ENCODE data around the gene RBM34.
"Not testable (repeated sequence)": the region's sequence is repeated elsewhere in the genome, so short reads cannot be mapped to it uniquely, and the experiment has no call there.

Gene RBM34

DNA sequence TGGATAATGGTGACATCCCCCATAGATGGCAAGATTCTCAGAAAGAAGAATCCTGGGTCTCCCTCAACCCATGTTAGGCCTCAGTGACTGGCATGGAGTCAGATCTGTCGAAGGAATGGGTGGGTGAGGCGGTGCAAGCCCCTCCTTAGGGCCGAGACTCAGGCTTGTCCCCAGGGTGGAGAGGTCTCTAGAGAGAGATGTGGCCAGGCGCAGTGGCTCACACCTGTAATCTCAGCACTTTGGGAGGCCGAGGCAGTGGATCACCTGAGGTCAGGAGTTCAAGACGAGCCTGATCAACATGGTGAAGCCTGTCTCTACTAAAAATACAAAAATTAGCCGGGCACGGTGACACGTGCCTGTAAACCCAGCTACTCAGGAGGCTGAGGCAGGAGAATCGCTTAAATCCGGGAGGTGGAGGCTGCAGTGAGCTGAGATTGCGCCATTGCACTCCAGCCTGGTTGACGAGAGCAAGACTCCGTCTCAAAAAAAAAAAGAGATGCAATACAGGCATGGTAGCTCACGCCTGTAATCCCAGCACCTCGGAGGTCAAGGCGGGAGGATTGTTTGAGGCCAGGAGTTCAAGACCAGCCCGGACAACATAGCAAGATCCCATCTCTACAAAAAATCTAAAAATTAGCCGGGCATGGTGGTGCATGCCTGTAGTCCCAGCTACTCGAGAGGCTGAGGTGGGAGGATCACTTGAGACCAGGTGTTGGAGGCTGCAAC lies 69.6 kb downstream of the RBM34 start:
- DNase-seq: not testable (repeated sequence)

DNA sequence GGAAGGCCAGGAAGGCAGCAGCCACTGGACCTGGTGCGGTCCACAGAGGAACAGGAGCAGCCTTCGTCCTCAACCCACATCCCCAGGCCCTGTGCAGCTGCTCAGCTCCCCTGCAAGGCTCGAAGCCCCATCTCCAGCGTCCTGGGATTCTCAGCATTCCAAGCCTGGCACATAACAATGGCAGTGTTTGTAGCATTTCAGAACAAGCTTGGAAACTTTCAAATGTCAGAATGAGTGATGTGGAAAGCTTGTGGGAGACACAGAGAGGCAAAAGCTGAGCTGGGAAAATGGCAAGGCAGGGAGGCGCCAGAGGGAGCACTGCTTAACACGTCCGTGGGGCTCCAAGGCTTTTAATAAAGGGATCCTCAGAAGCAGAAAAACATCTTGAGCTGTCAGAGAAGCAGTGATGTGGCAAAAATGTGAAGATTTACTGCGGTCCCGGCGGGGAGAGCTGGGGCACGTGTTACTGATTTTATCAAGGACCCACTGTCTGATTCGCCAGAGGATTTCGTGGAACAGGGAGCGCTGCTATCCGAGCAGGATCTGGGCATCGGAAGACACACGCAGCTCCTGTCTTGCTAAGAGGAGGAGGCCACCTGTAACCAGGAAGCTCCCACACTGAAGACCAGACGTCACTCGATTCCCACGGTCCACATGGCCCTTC lies 70.5 kb downstream of the RBM34 start:
- DNase-seq: no peak

DNA sequence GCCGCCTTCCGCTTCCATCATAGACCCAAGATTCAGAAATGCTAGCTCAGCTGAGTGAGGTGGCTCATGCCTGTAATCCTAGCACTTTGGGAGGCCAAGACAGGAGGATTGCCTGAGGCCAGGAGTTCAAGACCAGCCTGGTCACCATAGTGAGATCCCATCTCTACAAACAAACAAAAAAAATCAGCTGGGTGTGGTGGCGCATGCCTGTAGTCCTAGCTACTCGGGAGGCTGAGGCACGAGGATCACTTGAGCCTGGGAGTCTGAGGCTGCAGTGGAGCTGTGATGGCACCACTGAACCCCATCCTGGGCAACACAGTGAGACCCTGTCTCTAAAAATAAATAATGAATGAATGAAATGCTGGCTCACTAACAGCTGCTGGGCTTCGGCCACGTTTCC lies 72.1 kb downstream of the RBM34 start:
- no peak for DNase-seq

DNA sequence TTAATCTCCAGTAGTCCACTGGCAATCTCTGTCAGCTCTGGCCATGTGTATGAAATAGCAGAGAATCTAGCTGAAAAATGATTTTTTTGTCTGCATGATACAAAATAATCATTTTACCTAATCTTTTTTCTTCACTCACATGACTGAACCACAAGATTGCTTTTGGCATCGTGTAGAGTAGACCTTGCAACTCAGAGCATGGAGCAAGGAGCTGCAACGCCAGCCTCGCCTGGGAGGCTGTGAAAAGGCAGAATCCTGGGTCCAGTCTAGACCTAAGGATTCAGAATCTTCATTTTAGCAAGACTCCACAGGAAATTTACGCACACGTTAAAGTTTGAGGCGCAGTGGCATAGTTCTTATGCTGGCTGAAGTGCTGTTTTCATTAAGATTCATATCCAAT lies 72.6 kb downstream of the RBM34 start:
- no peak for DNase-seq

DNA sequence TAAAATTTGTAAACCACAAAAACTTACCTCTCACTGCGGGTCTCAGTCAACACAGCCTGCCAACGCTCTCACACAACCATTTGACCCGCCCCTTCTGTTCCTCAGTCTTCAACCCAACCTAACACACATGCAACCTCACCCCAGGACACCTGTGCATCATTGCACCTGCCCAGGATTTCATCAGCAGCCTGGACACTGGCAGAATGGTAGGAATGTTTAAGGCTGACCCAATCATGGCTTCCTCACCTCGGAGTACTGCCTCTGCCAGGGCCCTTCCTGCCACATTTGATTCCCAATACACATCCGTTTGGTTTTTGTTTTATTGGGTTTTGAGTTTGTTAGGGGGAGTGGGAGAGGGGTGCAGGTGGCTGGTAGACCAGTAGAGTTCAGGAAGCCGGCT lies 73.1 kb downstream of the RBM34 start:
- no peak for DNase-seq

DNA sequence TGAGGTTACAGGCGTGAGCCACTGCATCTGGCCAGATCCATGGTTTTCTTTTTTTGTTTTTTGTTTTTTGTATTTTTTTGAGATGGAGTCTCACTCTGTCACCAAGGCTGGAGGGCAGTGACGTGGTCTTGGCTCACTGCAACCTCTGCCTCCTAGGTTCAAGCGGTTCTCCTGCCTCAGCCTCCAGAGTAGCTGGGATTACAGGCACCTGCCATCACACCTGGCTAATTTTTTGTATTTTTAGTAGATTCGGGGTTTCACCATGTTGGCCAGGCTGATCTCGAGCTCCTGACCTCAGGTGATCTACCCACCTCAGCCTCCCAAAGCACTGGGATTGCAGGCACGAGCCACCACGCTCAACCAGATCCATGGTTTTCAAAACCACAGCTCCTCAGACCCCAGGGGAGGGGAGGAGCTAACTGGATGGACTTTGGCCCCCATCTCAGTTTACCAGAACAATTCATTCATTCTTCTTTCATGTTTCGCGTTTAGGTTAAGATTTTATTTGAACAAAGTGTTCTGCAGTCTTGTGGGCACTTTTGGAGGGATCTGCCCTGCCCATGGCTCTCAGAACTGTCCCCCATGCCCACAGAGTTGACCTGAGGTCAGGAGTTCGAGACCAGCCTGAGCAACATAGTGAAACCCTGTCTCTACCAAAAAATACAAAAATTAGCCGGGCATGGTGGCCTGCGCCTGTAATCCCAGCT lies 75.5 kb downstream of the RBM34 start:
- not testable (repeated sequence) for DNase-seq

All from NCI-H524 treated with DMSO at 0.1 percent for 48 hours (cell line).